ENCODE data around the gene GINS1.

The GINS1 gene

GRCh38 chr20:25494506-25495188 is 87.2 kb downstream of the GINS1 start:
- no peak for DNase-seq (ENCODE audit: low spot score)

DNA sequence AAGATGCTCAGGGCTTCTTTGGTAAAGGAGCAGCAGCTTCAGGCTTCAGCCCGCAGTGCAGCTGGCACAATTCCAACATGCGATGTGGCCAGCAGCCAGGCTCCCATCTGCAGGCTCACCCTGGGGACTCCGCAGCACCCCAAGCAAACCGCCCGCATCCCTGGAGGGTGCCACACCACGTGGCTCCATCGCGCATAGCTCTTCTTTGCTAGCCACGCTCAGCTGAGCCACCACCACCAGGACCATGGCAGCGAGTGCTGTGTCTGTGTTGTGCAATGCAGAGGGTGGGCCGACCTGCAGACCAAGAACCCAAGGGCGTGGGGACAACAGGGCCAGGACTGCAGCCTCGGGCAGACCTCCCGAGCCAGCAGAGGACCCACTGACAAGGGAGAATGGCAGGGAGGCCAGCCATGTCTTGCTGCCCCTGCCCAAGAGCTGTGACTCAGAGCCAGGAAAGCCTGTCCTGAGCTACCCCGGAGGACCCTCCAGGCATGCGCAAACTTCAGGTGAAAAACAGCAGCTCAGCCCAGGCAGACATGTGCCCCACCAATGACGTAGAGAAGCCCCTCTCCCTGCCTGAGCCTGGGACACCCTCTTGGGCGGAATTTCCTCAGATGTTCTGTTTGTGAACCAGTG is 87.8 kb downstream of the GINS1 start:
- no peak for DNase-seq (ENCODE audit: low spot score)

GRCh38 chr20:25496165-25496967 is 88.9 kb downstream of the GINS1 start:
- DNase-seq (ENCODE audit: low spot score), result no peak

- no peak for DNase-seq (ENCODE audit: low spot score)
Observed at GRCh38 chr20:25496968-25497401, 89.5 kb downstream of the GINS1 start.

- no peak for DNase-seq (ENCODE audit: low spot score)
Observed at GRCh38 chr20:25497586-25498279, 90.3 kb downstream of the GINS1 start.
